BE2C (cell line): ENCODE results near the gene ESYT3.

Experiments used
- DNase-seq: peaks from one replicate; pipeline ENCODE4 v3.0.0-alpha.2; 2020
- H3K27me3 ChIP-seq: fragments of 250-450 bp; sonication (Bioruptor Pico); 2 replicates; pipeline ENCODE4 v1.5.1; 2020; ENCODE audit warnings: mild to moderate bottlenecking
- H3K36me3 ChIP-seq: fragments of 250-450 bp; sonication (Bioruptor Pico); 2 replicates; pipeline ENCODE4 v1.5.1; 2020; ENCODE audit warnings: mild to moderate bottlenecking
- H3K4me1 ChIP-seq: fragments of 250-450 bp; sonication (Bioruptor Pico); 2 replicates; pipeline ENCODE4 v1.5.1; 2020
- H3K4me3 ChIP-seq: 2 replicates; pipeline ENCODE4 v1.5.1; 2011; ENCODE audit warnings: low read depth, low read length
- H3K9me3 ChIP-seq: fragments of 250-450 bp; sonication (Bioruptor Pico); 2 replicates; pipeline ENCODE4 v1.5.1; 2020
- TF ChIP-seq, protein P1 (sequence below): IDR thresholded peaks from 2 replicates; pipeline ENCODE4 v1.5.1; 2012; ENCODE audit warnings: mild to moderate bottlenecking, low read depth, low read length

The ESYT3 gene

GRCh38 chr3:138432576-138433240 is 1.7 kb upstream of the ESYT3 start:
- Histone ChIP-seq H3K4me1 (no peaks in the 10 kb centered on the region), H3K27me3 (peaks cover 4% of the 10 kb centered on the region; the same call in 1 of the 2 replicates), H3K36me3 (no peaks in the 10 kb centered on the region), H3K4me3 (no peak overlapping the region), H3K9me3 (peaks cover 4% of the 10 kb centered on the region; the same call in 1 of the 2 replicates)
- DNase-seq: no peak
- TF ChIP-seq, protein P1, sequence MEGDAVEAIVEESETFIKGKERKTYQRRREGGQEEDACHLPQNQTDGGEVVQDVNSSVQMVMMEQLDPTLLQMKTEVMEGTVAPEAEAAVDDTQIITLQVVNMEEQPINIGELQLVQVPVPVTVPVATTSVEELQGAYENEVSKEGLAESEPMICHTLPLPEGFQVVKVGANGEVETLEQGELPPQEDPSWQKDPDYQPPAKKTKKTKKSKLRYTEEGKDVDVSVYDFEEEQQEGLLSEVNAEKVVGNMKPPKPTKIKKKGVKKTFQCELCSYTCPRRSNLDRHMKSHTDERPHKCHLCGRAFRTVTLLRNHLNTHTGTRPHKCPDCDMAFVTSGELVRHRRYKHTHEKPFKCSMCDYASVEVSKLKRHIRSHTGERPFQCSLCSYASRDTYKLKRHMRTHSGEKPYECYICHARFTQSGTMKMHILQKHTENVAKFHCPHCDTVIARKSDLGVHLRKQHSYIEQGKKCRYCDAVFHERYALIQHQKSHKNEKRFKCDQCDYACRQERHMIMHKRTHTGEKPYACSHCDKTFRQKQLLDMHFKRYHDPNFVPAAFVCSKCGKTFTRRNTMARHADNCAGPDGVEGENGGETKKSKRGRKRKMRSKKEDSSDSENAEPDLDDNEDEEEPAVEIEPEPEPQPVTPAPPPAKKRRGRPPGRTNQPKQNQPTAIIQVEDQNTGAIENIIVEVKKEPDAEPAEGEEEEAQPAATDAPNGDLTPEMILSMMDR: no peak

GRCh38 chr3:138433892-138434275 is 532 bp upstream of the ESYT3 start:
- TF ChIP-seq, protein P1: no peak
- H3K4me3 ChIP-seq: no peak overlapping the region
- peaks cover 4% of the 10 kb centered on the region; the same call in 1 of the 2 replicates for H3K27me3 ChIP-seq

GRCh38 chr3:138434875-138435772 is 708 bp downstream of the ESYT3 start:
- H3K9me3 ChIP-seq: peaks cover 4% of the 10 kb centered on the region; the same call in 1 of the 2 replicates
- no peaks in the 10 kb centered on the region for H3K4me1 ChIP-seq
- TF ChIP-seq, protein P1: no peak
- peaks cover 4% of the 10 kb centered on the region; the same call in 1 of the 2 replicates for H3K27me3 ChIP-seq
- peak overlapping the region; percentile 43 for H3K4me3 ChIP-seq
- H3K36me3 ChIP-seq: no peaks in the 10 kb centered on the region
- no peak for DNase-seq

More at GRCh38 chr3:138433892-138434275, 532 bp upstream of the ESYT3 start:
- no peaks in the 10 kb centered on the region for H3K36me3 ChIP-seq
- no peak for DNase-seq
- no peaks in the 10 kb centered on the region for H3K4me1 ChIP-seq
- peaks cover 4% of the 10 kb centered on the region; the same call in 1 of the 2 replicates for H3K9me3 ChIP-seq

- Histone ChIP-seq H3K4me1 (no peaks in the 10 kb centered on the region), H3K4me3 (no peak overlapping the region), H3K27me3 (peaks cover 4% of the 10 kb centered on the region; the same call in 1 of the 2 replicates), H3K36me3 (no peaks in the 10 kb centered on the region), H3K9me3 (peaks cover 4% of the 10 kb centered on the region; the same call in 1 of the 2 replicates)
- TF ChIP-seq, protein P1: no peak
- DNase-seq: no peak
Measured at GRCh38 chr3:138435840-138436239, 1.4 kb downstream of the ESYT3 start.

DNA sequence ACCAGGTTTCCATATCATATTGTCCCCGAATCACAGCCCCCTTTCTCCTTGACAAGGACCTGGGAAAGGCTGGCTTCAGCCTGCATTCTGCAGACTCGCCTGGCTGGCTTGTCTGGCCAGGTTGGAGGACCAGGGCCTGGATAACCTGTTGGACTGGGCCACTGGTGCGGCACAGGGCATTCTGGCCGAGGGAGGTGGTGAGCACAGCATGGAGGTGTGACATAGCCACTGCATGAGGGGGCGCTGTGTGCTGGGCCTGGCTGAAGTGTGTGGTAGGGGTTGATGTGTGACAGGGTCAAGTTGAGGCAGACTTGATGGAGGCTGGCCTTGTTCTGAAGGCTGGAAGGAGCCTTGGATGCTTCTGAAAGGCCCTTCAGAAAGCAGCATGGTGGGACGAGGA is 2.9 kb downstream of the ESYT3 start:
- peaks cover 4% of the 10 kb centered on the region; the same call in 1 of the 2 replicates for H3K9me3 ChIP-seq
- H3K4me3 ChIP-seq: no peak overlapping the region
- TF ChIP-seq, protein P1: no peak
- no peaks in the 10 kb centered on the region for H3K36me3 ChIP-seq
- no peaks in the 10 kb centered on the region for H3K4me1 ChIP-seq
- H3K27me3 ChIP-seq: peaks cover 4% of the 10 kb centered on the region; the same call in 1 of the 2 replicates
- DNase-seq: no peak
